BLaER1 treated with 17β-estradiol and CSF1 and Interleukin-3, amounts not matched to agents 10 nM and 100 nM (cell line): ENCODE results near the gene NHSL2.

Experiments used
- H3K27ac ChIP-seq, 11 experiments: shearing (Covaris generic); formaldehyde crosslinking; 2 replicates each; pipeline ENCODE4 v1.8.1; 2022
- H3K27me3 ChIP-seq, 11 experiments: shearing (Covaris generic); formaldehyde crosslinking; 2 replicates each; pipeline ENCODE4 v1.8.1; 2022
- H3K36me3 ChIP-seq, 11 experiments: shearing (Covaris generic); formaldehyde crosslinking; 2 replicates each; pipeline ENCODE4 v1.8.1; 2022
- H3K4me1 ChIP-seq, 10 experiments: shearing (Covaris generic); formaldehyde crosslinking; 2 replicates each; pipeline ENCODE4 v1.8.1; 2022
- H3K4me2 ChIP-seq, 11 experiments: shearing (Covaris generic); formaldehyde crosslinking; 2 replicates each; pipeline ENCODE4 v1.8.1; 2022
- H3K4me3 ChIP-seq, 10 experiments: shearing (Covaris generic); formaldehyde crosslinking; 2 replicates each; pipeline ENCODE4 v1.8.1; 2022
- H3K9ac ChIP-seq, 11 experiments: shearing (Covaris generic); formaldehyde crosslinking; 2 replicates each; pipeline ENCODE4 v1.8.1; 2022
- H3K9me3 ChIP-seq, 11 experiments: shearing (Covaris generic); formaldehyde crosslinking; replicated peaks in 1 of 11; 2 replicates each; pipeline ENCODE4 v1.8.1; 2022
- H4K20me1 ChIP-seq, 11 experiments: shearing (Covaris generic); formaldehyde crosslinking; 2 replicates each; pipeline ENCODE4 v1.8.1; 2022
- Cebpa-rat ChIP-seq, 11 experiments: shearing (Covaris generic); IDR thresholded peaks; 2 replicates each; pipeline ENCODE4 v1.8.1; 2022

Gene NHSL2

DNA sequence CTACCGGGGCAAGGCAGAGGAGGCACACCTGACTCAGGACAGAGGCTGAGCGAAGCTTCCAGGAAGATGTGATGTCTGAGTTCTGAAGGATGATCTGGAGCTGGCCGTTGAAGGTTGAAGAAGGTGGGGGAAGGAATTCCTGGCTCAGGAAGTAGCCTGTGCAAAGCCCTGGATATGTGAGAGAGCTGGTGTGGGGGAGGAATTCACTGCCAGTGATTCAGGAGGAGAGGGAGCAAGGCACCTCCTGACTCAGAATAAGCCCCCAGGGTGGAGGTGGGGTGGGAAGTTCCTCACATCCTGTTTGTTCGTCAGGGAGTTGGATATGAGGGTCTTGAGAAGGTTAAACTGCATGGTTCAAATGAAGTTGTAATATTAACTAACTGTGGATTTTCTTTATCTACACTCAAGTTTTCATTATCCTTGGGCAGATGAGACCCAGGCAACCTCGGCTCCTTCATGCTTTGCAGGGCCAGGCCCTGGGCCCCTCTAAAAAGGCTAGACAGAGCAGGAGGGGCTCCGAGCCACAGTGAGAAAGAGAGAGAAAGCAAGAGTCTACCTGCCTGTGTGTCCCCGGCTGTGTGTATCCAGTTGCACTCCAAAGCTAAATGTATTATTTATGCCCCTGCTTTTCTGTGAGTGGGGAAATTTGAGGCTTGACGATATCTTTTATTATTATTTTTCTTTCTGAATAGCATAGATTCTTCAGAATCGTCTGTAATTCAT, 7.1 kb downstream of the NHSL2 start:
- Histone ChIP-seq H3K9ac (no peak overlapping the region), H4K20me1 (peaks cover 0 to 13% (median 0%) of the 10 kb centered on the region in 11 experiments; a peak in 5 of 22 replicates), H3K4me3 (no peak overlapping the region), H3K4me1 (no peaks in the 10 kb centered on the region), H3K27me3 (peaks cover 83 to 99% (median 96%) of the 10 kb centered on the region in 11 experiments), H3K4me2 (no peak overlapping the region), H3K36me3 (no peaks in the 10 kb centered on the region), H3K27ac (no peak overlapping the region), H3K9me3 (no peaks in the 10 kb centered on the region; a peak in 1 of 22 replicates)
- TF ChIP-seq Cebpa-rat (IDR thresholded peaks at IDR 0.05): no peak

- H4K20me1 ChIP-seq: peaks cover 0 to 9% (median 0%) of the 10 kb centered on the region in 11 experiments; a peak in 3 of 22 replicates
- H3K4me1 ChIP-seq: no peaks in the 10 kb centered on the region
- H3K9me3 ChIP-seq: no peaks in the 10 kb centered on the region
- TF ChIP-seq Cebpa-rat (IDR thresholded peaks at IDR 0.05): no peak
- H3K36me3 ChIP-seq: no peaks in the 10 kb centered on the region
- no peak overlapping the region for H3K4me3 ChIP-seq
- H3K27me3 ChIP-seq: peaks cover 83 to 99% (median 96%) of the 10 kb centered on the region in 11 experiments
- H3K27ac ChIP-seq: no peak overlapping the region
- H3K9ac ChIP-seq: no peak overlapping the region
- H3K4me2 ChIP-seq: no peak overlapping the region
Measured at GRCh38 chrX:71919431-71919830, 8.8 kb downstream of the NHSL2 start.

DNA sequence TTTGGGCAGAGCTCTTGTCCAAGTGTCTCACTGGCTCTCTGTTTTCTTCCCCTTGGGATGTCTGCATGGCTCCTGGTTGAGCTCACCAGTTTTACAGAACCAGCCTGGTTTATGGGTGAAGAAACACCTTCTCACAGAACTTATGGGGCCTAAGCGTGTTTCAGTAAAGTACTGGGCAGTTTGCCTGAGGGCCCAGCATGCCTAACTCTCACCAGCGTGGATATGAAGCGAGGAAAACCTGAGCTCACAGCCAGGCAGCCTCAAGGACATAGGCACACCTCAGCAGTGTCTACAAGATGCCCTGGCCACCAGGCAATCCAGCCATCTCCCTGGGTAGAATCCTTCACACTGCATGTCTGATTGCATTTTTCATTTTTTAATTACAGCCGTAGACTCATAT, 9.2 kb downstream of the NHSL2 start:
- no peaks in the 10 kb centered on the region for H3K4me1 ChIP-seq
- H3K36me3 ChIP-seq: no peaks in the 10 kb centered on the region
- no peak overlapping the region for H3K9ac ChIP-seq
- TF ChIP-seq Cebpa-rat (IDR thresholded peaks at IDR 0.05): no peak
- H3K4me2 ChIP-seq: no peak overlapping the region
- peaks cover 83 to 99% (median 96%) of the 10 kb centered on the region in 11 experiments for H3K27me3 ChIP-seq
- H3K9me3 ChIP-seq: no peaks in the 10 kb centered on the region
- H4K20me1 ChIP-seq: peaks cover 0 to 9% (median 0%) of the 10 kb centered on the region in 11 experiments; a peak in 3 of 22 replicates
- H3K27ac ChIP-seq: no peak overlapping the region
- H3K4me3 ChIP-seq: no peak overlapping the region

- Histone ChIP-seq H3K9ac (no peak overlapping the region), H3K36me3 (no peaks in the 10 kb centered on the region), H3K4me2 (no peak overlapping the region), H3K27me3 (peaks cover 85 to 100% (median 97%) of the 10 kb centered on the region in 11 experiments), H3K27ac (no peak overlapping the region), H3K9me3 (no peaks in the 10 kb centered on the region), H3K4me1 (no peaks in the 10 kb centered on the region), H4K20me1 (peaks cover 0 to 6% (median 0%) of the 10 kb centered on the region in 11 experiments; a peak in 3 of 22 replicates), H3K4me3 (no peak overlapping the region)
- peak in 3 of 11 experiments; percentile 24 to 61 (median 41); a peak in 4 of 22 replicates for TF ChIP-seq Cebpa-rat (IDR thresholded peaks at IDR 0.05)
Measured at GRCh38 chrX:71922686-71923085, 12.0 kb downstream of the NHSL2 start.

DNA sequence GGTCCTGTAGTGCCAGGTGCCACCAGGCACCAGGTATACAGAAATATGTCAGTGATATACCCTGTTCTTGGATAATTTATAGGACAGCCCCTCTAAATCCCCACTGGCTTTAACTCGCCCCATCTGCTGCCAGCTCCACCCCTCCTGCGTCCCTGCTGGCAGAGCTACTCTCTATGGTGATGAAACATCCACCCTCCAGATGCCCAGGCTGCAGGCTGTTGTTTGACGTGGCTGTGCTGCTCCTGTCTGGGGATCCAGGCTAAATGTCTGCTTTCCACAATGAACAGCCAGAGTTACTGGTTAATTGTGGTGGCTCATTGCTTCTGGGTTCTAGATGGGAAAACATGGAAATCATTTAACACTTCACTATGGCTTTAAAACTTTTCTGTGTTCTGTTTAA, 12.9 kb downstream of the NHSL2 start:
- Histone ChIP-seq H3K9me3 (no peaks in the 10 kb centered on the region), H4K20me1 (peaks cover 0 to 5% (median 0%) of the 10 kb centered on the region in 11 experiments; a peak in 3 of 22 replicates)

GRCh38 chrX:71927040-71927439, 16.4 kb downstream of the NHSL2 start:
- Histone ChIP-seq H3K36me3 (no peaks in the 10 kb centered on the region), H3K9me3 (peaks cover 0 to 3% (median 0%) of the 10 kb centered on the region in 11 experiments; a peak in 1 of 22 replicates), H3K4me2 (no peak overlapping the region), H3K27ac (no peak overlapping the region), H3K4me3 (no peak overlapping the region), H3K9ac (no peak overlapping the region), H4K20me1 (peaks cover 0 to 6% (median 0%) of the 10 kb centered on the region in 11 experiments; a peak in 2 of 22 replicates), H3K4me1 (no peaks in the 10 kb centered on the region), H3K27me3 (peaks cover 87 to 99% (median 99%) of the 10 kb centered on the region in 11 experiments)
- no peak for TF ChIP-seq Cebpa-rat (IDR thresholded peaks at IDR 0.05)

More for the DNA sequence above, 12.9 kb downstream of the NHSL2 start:
- Histone ChIP-seq H3K36me3 (no peaks in the 10 kb centered on the region), H3K9ac (no peak overlapping the region), H3K27ac (no peak overlapping the region), H3K27me3 (peaks cover 84 to 99% (median 96%) of the 10 kb centered on the region in 11 experiments), H3K4me1 (no peaks in the 10 kb centered on the region), H3K4me2 (no peak overlapping the region), H3K4me3 (no peak overlapping the region)
- no peak for TF ChIP-seq Cebpa-rat (IDR thresholded peaks at IDR 0.05)

DNA sequence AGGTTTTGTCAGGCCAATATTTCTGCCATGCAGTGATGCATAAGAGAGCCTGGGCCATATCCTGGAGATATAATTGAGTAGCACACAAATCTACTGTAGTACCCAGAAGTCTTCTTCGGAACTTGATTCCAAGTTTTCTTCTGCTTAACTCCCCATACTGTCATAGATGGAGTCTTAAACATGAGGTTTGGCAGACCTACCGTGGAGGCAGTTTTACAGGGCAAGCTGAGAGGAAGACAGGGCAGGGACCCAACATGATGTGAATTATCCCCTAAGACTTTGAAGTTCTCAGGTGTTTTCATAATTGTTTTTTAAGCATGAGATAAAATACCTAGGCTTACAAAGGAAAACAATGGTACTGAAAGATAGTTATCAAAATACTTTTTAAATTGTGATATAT, 18.2 kb downstream of the NHSL2 start:
- peaks cover 0 to 3% (median 0%) of the 10 kb centered on the region in 11 experiments; a peak in 1 of 22 replicates for H3K9me3 ChIP-seq
- H3K36me3 ChIP-seq: no peaks in the 10 kb centered on the region
- no peak overlapping the region for H3K27ac ChIP-seq
- no peak overlapping the region for H3K4me2 ChIP-seq
- H3K4me1 ChIP-seq: no peaks in the 10 kb centered on the region
- no peak overlapping the region for H3K9ac ChIP-seq
- TF ChIP-seq Cebpa-rat (IDR thresholded peaks at IDR 0.05): no peak
- H3K4me3 ChIP-seq: no peak overlapping the region
- peaks cover 0 to 6% (median 0%) of the 10 kb centered on the region in 11 experiments; a peak in 2 of 22 replicates for H4K20me1 ChIP-seq
- H3K27me3 ChIP-seq: peaks cover 87 to 99% (median 99%) of the 10 kb centered on the region in 11 experiments

DNA sequence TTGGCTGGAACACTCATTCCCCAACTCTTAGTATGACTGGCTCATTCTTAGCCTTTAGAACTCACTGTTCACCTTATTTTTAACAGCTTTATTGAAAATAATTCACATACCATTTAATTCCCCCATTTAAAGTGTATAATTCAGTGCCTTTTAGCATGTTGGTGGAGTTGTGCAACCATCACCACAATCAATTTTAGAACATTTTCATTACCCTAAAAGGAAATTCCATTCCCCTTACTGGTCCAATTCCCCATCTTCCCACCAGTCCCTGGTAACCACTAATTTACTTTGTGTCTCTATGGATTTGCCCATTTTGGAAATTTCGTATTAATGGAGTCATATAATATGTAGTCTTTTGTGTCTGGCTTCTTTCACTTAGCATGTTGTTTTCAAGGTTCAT, 19.7 kb downstream of the NHSL2 start:
- H3K27me3 ChIP-seq: peaks cover 87 to 99% (median 99%) of the 10 kb centered on the region in 11 experiments
- no peak overlapping the region for H3K4me3 ChIP-seq

GRCh38 chrX:71935476-71935875, 24.8 kb downstream of the NHSL2 start:
- Histone ChIP-seq H3K4me2 (no peak overlapping the region), H4K20me1 (peaks cover 0 to 10% (median 0%) of the 10 kb centered on the region in 11 experiments; a peak in 3 of 22 replicates), H3K36me3 (no peaks in the 10 kb centered on the region), H3K27me3 (peaks cover 94 to 100% (median 99%) of the 10 kb centered on the region in 11 experiments), H3K4me3 (no peak overlapping the region), H3K9me3 (0 out of 22 replicates have a peak, but pooled peaks cover 0 to 3% (median 0%) of the 10 kb centered on the region in 11 experiments), H3K4me1 (no peaks in the 10 kb centered on the region), H3K9ac (no peak overlapping the region), H3K27ac (no peak overlapping the region)
- no peak for TF ChIP-seq Cebpa-rat (IDR thresholded peaks at IDR 0.05)

More for the DNA sequence above, 19.7 kb downstream of the NHSL2 start:
- no peak overlapping the region for H3K27ac ChIP-seq
- H3K36me3 ChIP-seq: no peaks in the 10 kb centered on the region
- H3K9ac ChIP-seq: no peak overlapping the region
- no peak for TF ChIP-seq Cebpa-rat (IDR thresholded peaks at IDR 0.05)
- peaks cover 0 to 3% (median 0%) of the 10 kb centered on the region in 11 experiments; a peak in 1 of 22 replicates for H3K9me3 ChIP-seq
- H3K4me2 ChIP-seq: no peak overlapping the region
- no peaks in the 10 kb centered on the region for H3K4me1 ChIP-seq
- H4K20me1 ChIP-seq: peaks cover 0 to 6% (median 0%) of the 10 kb centered on the region in 11 experiments; a peak in 2 of 22 replicates
